ENCODE measurements around the gene LRRC17. TPM values are rescaled to one million over a fixed set of nuclear protein-coding genes. Genes with fewer than 3 reads are reported as not detected.
A peak's percentile ranks its signal among the peaks of the same experiment; 100 is the strongest.

Gene LRRC17
- total RNA-seq, 1 experiment from 2014 or later: 0.11 TPM

DNA sequence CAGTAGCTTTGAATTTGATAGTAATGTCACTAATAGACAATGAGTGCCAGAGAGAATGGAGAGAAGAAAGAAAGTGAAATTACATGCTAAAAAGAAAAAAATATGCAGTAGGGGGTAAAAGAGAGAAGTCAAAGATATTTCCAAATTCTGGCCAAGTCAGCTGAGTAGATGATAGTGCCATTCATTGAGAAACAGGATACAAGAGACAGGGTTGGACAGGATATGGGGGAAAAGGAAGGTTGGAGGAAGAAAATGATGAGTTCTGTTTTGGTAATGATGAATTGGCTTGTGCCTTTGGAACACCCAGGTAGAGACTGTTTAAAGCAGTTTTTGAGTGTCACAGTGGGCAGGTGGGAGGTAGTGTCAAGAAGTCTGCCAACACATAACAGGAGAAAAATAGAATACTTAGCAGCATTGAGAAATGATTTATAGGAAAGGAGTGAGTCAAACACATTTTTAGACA, 78.3 kb downstream of the LRRC17 start:
- POLR2A ChIA-PET (ENCODE audit: unreplicated experiment): no interaction called here
- intact Hi-C loops (cut with micrococcal nuclease): loop anchor here (1.0 to 10.0 kb wide), 2 partner anchors 117 to 154 kb away; partner anchors contain the start of gene NAPEPLD

DNA sequence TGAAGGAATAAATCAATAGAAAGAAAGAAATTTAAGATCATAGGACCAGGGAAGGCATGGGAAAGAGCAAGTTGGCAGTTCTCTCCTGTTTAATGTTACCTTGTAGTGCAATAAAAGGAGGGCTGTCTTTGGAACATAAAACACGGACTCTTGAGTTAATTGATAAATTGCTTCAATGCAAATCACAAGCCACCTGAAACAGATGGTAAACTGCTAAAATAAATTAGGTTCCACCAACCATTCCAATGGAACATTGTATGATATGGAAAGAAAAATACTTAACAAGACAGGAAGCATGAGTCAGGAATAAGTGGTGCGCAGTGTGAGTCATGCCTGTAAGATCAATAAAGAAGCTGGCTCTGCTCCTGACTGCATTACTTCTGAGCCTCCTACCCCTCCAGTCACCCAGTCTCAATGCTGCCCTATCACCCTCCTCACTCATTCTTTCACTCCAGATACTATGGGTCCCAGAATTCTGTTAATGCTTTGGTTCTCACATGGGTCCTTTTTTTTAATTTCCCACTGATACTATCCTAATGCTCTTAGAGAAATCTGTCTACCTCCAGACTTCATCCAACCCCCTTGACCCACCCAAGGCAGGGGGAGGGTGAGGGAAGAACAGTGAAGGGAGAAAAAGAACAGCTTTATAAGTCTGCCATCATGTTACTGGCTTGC, 78.9 kb downstream of the LRRC17 start:
- no peak overlapping the region; the same call in 1 of the 2 replicates for H3K4me3 ChIP-seq (ENCODE audit: low read length)
- peak; percentile 93 for DNase-seq
- peak overlapping the region; percentile 8; the same call in 1 of the 2 replicates for H3K9ac ChIP-seq (ENCODE audit: low read length)
- no peaks in the 10 kb centered on the region for H3K9me2 ChIP-seq (replicated peaks; ENCODE audit: low read length)
- peaks cover 40% of the 10 kb centered on the region for H3K4me1 ChIP-seq (ENCODE audit: insufficient read depth, low read length)
- intact Hi-C loops (cut with micrococcal nuclease): loop anchor here (1.0 to 10.0 kb wide), 2 partner anchors 117 to 153 kb away; partner anchors contain the start of gene NAPEPLD
- TF ChIP-seq CTCF (conservative IDR thresholded peaks at IDR 0.05; ENCODE audit: low read depth, low read length) (no peak), EZH2 (IDR thresholded peaks at IDR 0.05; ENCODE audit: low read length, unreplicated experiment) (no peak), EZH2phosphoT487 (IDR thresholded peaks at IDR 0.05; ENCODE audit: borderline replicate concordance, low read length) (no peak)
- peak; percentile 96 for ATAC-seq
- peak overlapping the region; percentile 86 for H3K27ac ChIP-seq (ENCODE audit: low read length)
- no peaks in the 10 kb centered on the region for H4K20me1 ChIP-seq (ENCODE audit: low read length)
- BruUV-seq (replicated peaks): no TSS peak
- no peaks in the 10 kb centered on the region for H3K79me2 ChIP-seq (ENCODE audit: low read length)
- no peak overlapping the region for H2AFZ ChIP-seq (ENCODE audit: low read length)
- H3K27me3 ChIP-seq (ENCODE audit: low read length): no peaks in the 10 kb centered on the region
- H3F3A ChIP-seq (ENCODE audit: low read length, unreplicated experiment): peaks cover 6% of the 10 kb centered on the region
- H3K4me2 ChIP-seq (ENCODE audit: low read length): peak overlapping the region; percentile 58
- ChIA-PET POLR2A (ENCODE audit: unreplicated experiment) (no interaction called here), CTCF (no interaction called here)
- no peaks in the 10 kb centered on the region for H3K9me3 ChIP-seq (ENCODE audit: low read length)
- no peaks in the 10 kb centered on the region for H3K36me3 ChIP-seq (ENCODE audit: low read depth, low read length)

More for the DNA sequence above, 78.3 kb downstream of the LRRC17 start:
- peak overlapping the region; percentile 86 for H3K27ac ChIP-seq (ENCODE audit: low read length)
- peaks cover 40% of the 10 kb centered on the region for H3K4me1 ChIP-seq (ENCODE audit: insufficient read depth, low read length)
- DNase-seq: peak; percentile 31
- no peaks in the 10 kb centered on the region for H3K27me3 ChIP-seq (ENCODE audit: low read length)
- peak overlapping the region; percentile 58 for H3K4me2 ChIP-seq (ENCODE audit: low read length)
- no peaks in the 10 kb centered on the region for H3K9me2 ChIP-seq (replicated peaks; ENCODE audit: low read length)
- no peaks in the 10 kb centered on the region for H3K36me3 ChIP-seq (ENCODE audit: low read depth, low read length)
- H3K9ac ChIP-seq (ENCODE audit: low read length): no peak overlapping the region
- H4K20me1 ChIP-seq (ENCODE audit: low read length): no peaks in the 10 kb centered on the region
- no TSS peak for BruUV-seq (replicated peaks)
- TF ChIP-seq EZH2phosphoT487 (IDR thresholded peaks at IDR 0.05; ENCODE audit: borderline replicate concordance, low read length) (no peak), CTCF (conservative IDR thresholded peaks at IDR 0.05; ENCODE audit: low read depth, low read length) (no peak)
- H3K4me3 ChIP-seq (ENCODE audit: low read length): no peak overlapping the region; the same call in 1 of the 2 replicates
- peaks cover 6% of the 10 kb centered on the region for H3F3A ChIP-seq (ENCODE audit: low read length, unreplicated experiment)
- CTCF ChIA-PET: no interaction called here
- H2AFZ ChIP-seq (ENCODE audit: low read length): no peak overlapping the region
- ATAC-seq: peak; percentile 25; the same call in 1 of the 2 replicates
- H3K79me2 ChIP-seq (ENCODE audit: low read length): no peaks in the 10 kb centered on the region
- no peaks in the 10 kb centered on the region for H3K9me3 ChIP-seq (ENCODE audit: low read length)

DNA sequence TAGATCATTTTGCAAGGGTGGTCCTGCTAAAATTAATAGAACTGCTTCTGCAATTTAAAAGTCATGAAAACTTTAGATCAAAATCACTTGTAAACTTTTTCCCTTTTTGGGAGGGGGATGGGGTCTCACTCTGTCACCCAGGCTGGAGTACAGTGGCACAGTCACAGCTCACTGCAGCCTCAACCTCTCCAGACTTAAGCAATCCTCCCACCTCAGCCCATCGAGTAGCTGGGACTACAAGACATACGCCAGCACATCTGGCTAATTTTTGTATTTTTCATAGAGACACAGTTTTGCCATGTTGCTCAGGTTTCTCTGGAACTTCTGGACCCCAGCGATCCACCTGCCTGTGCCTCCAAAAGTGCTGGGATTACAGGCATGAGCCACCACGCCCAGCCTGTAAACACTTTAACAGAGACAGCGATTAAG, 79.7 kb downstream of the LRRC17 start:
- BruUV-seq (replicated peaks): no TSS peak
- Histone ChIP-seq H3K4me2 (ENCODE audit: low read length) (peak overlapping the region; percentile 56), H3K4me3 (ENCODE audit: low read length) (no peak overlapping the region), H4K20me1 (ENCODE audit: low read length) (no peaks in the 10 kb centered on the region), H2AFZ (ENCODE audit: low read length) (no peak overlapping the region), H3K27ac (ENCODE audit: low read length) (peak overlapping the region; percentile 86), H3K9me2 (replicated peaks; ENCODE audit: low read length) (no peaks in the 10 kb centered on the region), H3K27me3 (ENCODE audit: low read length) (no peaks in the 10 kb centered on the region), H3K9ac (ENCODE audit: low read length) (no peak overlapping the region), H3K36me3 (ENCODE audit: low read depth, low read length) (no peaks in the 10 kb centered on the region), H3K4me1 (ENCODE audit: insufficient read depth, low read length) (peaks cover 40% of the 10 kb centered on the region), H3F3A (ENCODE audit: low read length, unreplicated experiment) (peaks cover 6% of the 10 kb centered on the region), H3K9me3 (ENCODE audit: low read length) (no peaks in the 10 kb centered on the region), H3K79me2 (ENCODE audit: low read length) (no peaks in the 10 kb centered on the region)
- DNase-seq: no peak
- intact Hi-C loops (cut with micrococcal nuclease): loop anchor here (10.0 kb wide), 1 partner anchor 152 kb away; the partner anchor contains the start of gene NAPEPLD
- TF ChIP-seq EZH2 (IDR thresholded peaks at IDR 0.05; ENCODE audit: low read length, unreplicated experiment) (no peak), EZH2phosphoT487 (IDR thresholded peaks at IDR 0.05; ENCODE audit: borderline replicate concordance, low read length) (no peak), CTCF (conservative IDR thresholded peaks at IDR 0.05; ENCODE audit: low read depth, low read length) (no peak)
- CTCF ChIA-PET: no interaction called here
- POLR2A ChIA-PET (ENCODE audit: unreplicated experiment): no interaction called here
- no peak for ATAC-seq
